CD4-positive, alpha-beta T cell treated with Interleukin-6 at 100 ng/mL for 8 hours (primary cell): ENCODE results near the gene SNX5.

Experiments used
- DNase-seq: peaks from one replicate; pipeline ENCODE4 v3.0.0-alpha.2; 2020; ENCODE audit warnings: mixed read lengths, low spot score

The SNX5 gene

DNA sequence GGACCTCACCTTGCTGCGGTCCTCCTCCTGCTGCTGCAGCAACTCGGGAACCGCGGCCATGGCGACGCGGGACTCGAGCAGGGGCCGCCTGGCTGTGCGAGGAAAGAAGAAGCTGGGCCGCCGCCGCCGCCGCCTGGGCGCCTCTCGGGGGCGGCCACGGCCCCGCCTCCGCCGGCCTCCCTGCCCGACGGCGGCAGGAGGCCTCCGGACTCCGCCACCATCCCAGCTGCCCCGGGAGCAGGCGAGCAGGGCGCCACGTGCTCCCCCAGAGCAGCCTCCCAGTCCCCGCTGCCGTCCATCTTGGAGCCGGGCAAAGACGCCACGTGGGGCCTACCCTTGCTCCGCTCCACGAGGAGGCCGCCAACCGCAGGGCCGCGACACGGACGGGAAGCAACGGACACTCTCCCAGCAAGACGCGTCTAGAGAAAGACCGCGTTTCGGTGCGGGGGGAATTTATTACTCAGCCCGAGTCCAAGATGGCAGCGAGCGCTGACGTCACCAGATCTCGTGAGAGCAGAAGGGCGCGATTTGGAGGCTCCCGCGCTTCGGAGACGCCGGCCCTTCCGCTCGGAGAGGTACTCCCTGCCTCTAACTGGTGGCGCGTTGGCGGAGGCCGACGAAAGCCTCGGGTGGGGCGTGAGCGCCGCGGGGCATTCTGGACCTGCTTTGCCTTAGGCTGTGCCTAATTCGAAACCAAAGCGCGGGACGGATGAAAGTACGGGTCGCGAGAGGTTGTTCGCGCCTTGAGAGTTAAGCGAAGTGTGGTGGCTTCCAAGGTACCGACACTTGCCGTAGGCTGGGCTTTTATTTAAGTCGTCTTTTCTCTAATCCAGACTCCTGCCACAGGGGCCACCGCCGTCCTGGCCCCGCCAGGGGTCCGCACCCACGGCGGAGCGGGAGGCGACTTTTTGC is at the start of gene SNX5, which contains the start of gene MGME1:
SNX5 (minus strand) TSS at position 429 of the 912 bp plus-strand sequence; CDS start at position 60, 369 bp downstream.
MGME1 (plus strand) TSS at position 653 of the 912 bp plus-strand sequence. CDS start 842 bp downstream, outside the sequence.
- DNase-seq = peak; percentile 99

DNA sequence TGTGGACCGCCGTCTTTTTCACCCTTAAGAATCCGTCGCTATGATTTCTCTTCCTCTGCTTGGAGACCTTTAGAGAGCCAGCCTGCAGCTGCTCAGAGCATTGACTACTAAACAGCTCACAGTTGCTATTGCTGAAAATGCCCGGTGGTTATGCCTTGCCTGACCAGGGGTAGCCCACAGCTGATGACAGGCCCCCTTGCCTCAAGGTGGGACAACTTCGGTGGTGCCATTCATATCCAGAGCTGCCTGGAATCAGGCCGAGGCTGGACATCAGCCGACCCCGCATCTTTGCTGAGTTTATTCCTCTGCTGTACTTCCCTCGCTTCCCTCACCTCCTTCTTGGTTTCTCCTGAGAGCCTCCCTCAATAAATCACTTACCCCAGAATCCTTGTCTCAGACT is 49.5 kb upstream of the SNX5 start:
- no peak for DNase-seq

DNA sequence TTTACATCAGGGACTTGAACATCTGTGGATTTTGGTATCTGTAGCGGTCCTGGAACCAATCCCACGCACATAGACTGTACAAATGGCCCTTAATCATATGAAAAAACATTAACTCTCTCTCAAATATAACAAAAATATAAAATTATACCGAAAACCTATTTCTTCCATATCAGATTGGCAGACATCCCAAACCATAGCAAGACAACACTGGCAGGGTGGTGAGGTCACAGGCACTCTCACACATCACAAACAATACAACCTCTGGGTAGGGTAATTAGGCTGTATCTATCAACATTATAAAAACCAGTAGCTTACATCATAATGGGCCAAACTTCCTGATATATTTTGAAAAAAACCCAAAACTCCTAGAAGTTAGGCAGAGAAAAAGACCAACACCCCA is 48.2 kb upstream of the SNX5 start:
- DNase-seq = no peak

DNA sequence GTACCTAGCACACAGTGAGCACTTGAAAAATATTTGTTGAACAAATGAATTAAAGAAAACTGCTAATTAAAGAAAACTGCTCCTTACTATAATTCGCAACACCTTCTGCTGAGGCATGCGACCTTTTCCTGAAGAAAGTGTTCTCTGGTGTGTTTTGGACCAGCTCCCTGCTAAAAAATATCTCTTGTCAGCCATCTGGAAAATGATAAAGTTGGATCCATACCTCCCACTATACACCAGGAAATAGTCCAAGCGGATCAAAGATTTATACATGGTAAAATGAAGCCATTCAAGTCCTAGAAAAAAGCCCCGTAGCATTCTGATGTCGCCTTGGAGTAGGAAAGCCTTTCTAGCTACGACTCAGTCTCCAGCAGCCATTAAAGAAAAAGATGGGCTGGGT is 45.8 kb upstream of the SNX5 start:
- DNase-seq = no peak

DNA sequence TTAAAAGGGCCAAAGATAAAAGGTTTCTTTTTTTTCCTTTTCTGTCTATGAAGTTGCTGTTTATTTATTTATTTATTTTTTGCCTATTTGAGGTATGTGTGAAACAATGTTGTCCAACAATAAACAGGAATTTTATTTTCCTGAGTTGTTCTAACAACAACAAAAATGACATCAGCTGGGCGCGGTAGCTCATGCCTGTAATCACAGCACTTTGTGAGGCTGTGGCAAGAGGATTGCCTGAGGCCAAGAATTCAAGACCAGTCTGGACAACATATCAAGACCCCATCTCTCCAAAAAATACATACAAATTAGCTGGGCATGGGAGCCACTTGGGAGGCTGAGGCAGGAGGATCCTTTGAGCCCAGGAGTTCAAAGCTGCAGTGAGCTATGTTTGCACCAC is 44.3 kb upstream of the SNX5 start:
- DNase-seq = no peak

DNA sequence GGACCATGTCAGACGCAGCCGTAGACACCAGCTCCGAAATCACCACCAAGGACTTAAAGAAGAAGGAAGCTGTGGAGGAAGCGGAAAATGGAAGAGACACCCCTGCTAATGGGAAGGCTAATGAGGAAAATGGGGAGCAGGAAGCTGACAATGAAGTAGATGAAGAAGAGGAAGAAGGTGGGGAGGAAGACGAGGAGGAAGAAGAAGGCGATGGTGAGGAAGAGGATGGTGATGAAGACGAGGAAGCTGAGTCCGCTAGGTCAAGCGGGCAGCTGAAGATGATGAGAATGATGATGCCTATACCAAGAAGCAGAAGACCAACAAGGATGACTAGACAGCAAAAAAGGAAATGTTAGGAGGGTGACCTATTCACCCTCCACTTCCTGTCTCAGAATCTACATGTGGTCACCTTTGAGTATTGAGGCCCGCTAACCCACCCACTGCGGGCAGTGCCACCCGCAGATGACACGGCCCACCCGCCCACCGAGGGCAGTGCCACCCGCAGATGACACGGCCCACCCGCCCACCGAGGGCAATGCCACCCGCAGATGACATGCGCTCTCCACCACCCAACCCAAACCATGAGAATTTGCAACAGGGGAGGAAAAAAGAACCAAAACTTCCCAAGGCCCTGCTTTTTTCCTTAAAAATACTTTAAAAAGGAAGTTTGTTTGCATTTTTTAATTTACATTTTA is 43.5 kb upstream of the SNX5 start:
- no peak for DNase-seq

DNA sequence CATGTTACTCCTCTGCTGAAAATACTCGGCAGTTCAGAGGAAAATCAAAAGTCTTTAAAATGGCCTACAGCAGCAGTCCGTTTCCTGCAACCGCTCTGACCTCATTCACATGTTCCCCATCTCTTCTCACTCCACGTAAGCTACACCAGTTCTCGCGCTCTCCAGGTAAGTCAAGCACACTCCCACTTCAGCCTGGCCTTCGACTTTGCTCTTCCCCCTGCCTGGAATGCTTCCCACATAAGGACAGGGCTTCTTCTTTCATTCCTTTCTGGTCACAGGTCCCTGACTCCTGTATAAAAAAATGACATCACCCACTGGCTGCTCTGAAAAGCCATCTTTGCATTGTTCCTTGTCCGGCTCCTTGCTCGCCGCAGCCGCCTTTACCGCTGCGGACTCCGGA is 42.9 kb upstream of the SNX5 start:
- DNase-seq = no peak

DNA sequence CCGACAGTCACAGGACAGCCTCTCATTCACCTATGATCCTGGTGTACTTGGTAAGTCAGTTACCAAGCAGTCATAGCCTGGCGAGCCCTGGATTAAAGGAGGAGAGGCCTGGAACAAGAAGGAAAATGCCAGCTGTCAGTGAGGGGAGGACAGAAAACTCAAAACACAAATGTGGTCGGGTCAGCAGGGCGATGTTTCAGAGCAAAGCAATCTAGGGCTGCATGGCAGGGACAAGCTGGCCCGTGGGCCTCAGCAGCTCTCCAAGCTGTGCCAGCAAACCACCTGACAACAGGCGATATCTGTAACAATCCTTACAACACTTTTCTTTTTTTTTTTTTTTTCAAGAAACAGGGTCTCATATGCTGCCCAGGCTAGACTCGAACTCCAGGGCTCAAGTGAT is 40.5 kb upstream of the SNX5 start:
- DNase-seq = no peak

DNA sequence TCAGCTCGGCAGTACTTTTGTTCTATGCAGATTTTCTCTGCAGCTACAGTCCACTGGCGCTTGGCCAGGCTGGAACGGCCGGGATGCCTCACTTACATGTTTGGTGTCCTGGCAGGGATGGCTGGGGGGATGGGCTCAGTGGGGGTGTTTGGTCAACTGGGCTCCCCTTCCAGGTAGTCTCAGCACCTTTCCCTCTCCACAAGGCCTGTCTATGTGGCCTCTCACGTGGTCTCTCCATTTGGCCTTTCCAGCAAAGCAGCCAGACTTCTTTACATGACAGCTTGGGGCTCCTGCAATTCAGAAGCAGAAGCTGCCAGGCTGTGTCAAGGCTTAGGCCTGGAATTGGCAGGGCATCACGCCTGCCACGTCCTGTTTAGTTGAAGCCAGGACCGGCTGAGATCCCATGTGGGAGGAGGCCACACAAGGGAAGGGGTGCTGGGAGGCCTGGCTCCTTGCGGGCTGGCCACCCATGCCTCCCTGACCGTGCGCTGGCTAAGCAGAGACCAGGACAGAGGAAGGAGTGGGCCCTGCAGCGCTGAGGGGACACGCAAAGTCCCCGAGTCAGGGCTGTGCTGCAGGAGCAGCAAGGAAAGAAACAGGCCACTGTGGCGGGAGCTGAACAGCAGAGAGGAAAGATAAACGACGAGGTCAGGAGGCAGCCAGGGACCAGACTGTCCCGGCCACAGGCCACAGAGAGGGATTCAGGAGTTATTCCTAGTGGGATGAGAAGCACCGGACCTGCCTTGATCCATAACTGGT is 39.1 kb upstream of the SNX5 start:
- DNase-seq = no peak

DNA sequence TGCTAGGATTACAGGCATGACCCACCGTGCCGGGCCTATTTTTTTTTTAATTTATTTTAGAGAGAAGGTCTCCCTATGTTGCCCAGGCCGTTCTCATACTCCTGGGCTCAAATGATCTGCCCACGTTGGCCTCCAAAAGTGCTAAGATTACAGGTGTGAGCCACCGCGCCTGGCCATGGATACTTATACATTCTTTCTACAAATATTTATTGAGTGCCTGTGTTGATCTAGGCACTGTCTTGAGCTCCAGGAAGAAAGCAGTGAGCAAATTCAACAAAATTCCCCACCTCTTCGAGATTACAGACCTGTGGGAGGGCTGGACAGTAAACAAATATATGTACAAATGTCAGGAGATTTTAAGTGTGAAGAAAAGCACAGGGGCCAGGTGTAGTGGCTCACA is 38.1 kb upstream of the SNX5 start:
- DNase-seq = no peak

DNA sequence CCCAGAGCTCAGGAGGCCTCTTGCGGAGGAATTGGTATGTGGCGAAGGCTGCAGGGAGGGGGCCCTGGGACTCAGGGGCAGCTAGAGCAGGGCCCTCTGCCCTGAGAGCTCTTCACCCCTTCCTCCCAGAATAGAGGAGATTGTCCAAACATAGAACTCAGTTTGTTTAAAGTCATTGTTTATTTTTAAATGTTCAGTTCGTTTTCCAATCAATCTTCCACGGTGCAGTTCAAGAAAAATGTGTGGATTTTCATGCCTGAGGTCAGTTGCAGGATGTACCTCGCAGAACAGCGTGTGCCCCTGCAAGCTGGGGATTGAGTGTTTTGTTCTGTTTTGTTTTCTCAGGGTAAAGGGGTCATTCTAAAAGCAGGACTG is 37.4 kb upstream of the SNX5 start:
- DNase-seq = no peak

DNA sequence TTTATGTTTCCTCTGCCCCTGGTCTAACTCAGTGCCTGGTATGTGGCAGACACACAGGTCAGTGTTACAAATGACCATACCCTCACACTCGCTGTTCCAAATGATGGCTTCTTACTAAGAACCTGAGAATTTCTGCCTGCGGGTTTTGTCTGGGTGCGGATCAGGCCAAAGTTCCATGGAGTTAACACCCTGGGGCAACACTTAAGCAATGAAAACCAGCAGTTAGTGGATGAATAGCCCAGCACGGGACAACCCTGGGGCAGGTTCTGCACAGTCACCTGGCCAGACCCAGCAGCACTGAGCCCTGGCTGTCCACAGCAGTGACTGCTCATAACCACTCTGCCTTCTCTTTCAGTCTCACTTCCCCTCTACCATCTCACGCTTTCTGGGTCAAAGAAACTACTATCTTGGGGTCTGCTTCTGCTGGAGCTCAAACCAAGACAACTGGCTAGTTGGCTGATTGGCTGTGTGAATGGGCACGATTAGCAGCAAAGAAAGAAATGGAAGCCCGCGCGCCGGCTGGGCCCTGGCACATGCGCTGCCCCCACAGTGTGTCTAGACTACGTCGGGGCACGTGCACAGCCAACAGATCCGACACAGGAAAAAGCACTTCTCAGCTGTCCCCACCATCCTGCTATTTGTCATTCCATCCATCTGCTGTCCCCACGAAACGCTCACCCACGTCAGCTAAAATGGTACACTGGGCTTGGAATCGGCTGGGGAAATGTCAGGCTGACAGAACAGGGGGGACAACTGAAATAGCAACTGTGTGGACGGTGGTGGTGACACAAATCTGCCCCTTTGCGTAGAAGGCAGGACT is 36.8 kb upstream of the SNX5 start:
- no peak for DNase-seq

DNA sequence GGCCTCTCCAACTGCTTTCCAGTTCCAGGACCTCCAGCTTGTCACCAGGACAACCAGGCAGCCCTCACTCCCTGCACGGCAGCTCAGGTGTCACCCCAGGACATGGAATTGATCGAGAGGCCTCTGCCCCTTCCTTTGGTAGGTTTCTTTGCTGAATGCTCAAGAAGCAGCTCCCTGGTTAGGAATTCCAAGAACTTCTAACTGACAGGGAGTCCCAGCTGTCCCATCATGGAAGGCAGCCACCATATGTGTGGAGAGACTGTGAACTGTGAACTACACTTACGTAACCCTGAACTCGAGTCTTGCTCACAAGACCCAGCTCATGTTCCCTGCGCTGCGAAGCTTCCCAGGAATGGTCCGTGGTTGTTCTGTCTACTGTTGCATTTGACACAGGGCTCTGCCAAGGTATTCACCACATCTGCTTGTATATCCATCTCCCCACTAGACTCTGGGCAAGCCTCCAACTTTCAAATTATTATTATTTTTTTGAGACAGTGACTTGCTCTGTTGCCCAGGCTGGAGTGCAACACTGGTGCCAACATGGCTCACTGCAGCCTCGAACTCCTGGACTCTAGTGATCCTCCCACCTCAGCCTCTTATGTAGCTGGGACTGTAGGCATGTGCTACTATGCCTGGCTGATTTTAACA is 35.9 kb upstream of the SNX5 start:
- no peak for DNase-seq

DNA sequence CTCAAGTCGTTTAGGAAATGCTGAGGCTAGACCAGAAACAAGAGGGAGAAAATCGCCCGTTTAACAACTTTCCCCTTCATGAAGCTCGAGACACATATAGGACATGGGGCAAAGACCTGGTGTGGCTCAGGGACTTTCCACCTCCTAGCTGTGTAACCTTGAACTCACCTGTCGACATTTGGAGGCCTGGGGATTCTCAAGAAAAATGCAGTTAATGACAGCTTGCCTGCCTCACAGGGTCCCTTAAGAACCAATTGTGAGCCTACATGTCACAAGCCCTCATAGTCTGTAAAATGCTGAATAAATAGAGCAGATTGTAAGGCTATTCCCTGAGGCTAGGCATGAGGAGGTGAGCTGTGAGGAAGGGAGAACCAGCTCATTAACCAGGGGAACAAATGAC is 35.3 kb upstream of the SNX5 start:
- no peak for DNase-seq

DNA sequence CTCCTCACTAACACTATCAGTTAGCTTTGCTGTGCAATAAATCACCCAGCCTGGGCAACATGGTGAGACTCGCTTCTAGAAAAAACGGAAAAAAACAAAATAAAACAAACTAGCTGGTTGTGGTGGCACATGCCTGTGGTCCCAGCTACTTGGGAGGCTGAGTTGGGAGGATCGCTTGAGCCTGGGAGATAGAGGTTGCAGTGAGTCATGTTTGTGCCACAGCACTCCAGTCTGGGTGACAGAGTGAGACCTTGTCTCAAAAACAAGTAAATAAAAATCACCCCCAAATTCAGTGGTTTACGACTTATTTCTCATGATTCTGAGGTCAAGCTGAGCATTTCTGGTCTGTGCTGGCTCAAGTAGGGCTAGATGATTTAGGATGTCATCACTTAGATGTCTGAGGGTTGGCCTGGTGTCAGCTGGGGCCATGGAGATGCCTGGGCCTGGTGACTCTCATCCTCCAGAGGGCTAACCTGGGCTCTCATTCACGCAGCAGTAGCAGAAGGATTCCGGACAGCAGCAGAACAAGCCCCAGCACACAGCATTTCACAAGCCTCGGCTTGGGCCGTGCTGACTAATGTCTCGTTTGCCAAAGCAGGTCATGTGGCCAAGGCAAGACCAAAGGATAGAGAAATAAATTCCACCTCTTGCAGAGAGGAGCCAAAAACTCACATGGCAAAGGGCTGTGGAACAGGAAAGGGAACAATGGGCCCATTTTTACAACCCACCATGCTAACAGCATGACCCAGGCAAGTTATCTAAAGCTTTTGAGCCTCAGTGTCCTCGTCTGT is 32.7 kb upstream of the SNX5 start:
- no peak for DNase-seq

DNA sequence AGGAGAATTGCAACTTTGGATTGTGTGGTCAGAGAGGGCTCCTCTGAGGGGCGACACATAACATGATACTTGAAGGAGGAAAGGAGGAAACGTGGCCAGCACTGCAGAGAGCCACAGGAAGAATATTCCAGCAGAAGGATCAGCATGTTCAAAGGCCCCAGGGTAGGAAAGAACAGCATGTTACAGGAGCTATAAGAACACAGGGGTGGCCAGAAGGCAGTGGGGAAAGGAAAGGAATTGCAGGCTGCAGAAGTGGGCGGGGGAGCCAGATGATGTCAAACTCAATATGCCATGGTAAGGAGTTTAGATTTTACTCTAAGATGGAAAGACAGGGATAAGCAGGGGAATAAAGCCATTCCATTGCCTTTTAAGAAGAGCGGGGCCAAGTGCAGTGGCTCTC is 31.0 kb upstream of the SNX5 start:
- DNase-seq = no peak

DNA sequence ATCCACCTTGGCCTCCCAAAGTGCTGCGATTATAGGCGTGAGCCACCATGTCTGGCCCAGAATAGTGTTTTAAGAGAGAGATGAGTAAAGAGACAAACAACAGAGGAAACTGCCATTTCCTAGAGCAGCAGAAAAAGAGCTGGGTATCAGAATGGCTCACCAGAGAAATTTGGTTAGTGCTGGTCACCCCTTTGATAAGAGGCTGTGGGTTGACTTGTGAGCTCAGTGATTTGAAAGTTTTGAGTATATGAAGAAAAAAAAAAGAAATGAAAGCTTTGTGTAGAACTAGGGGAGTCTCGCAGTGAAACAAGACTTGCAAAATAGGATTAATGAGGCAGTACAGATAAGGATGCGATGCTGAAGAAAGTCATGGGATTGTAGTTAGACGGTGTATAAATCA is 29.9 kb upstream of the SNX5 start:
- no peak for DNase-seq

DNA sequence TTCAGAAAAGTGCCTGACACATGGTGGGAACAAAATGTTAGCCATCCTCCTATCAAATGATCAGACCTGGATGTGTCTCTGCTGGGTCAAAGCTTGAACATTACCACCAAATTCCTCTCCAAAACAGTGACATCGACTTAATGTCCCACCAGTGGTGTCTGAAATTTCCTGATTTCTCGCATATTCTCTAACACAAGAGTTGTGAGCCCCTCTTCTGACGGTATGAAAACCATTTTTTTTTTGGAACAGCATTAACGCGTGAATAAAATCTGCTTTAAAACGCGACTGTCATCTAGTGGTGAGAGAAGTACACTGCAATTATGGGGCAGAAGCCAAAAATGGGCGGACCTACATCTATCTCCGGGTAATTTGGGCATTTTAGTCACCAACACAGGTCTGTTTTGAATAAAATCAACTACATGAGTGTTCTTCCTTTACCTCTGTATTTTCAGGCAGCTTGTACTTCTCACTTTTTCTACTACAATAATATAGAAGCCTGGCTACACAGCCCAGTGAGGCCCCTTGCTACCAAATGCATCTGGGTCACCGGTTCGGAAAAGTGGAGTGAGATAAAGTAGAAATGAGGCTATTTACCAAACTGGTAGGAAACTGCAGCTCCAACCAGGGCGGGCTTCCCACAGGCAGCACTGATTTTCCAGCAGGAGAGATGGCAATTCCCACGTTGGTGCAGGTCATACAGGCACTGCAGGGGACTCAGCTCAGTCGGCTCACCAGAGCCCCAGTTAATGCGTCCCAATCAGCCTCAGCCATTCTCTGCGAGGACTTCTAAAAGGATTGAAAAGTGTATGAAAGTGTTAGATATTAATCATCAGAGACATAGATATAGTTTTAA is 27.6 kb upstream of the SNX5 start:
- peak; percentile 54 for DNase-seq

DNA sequence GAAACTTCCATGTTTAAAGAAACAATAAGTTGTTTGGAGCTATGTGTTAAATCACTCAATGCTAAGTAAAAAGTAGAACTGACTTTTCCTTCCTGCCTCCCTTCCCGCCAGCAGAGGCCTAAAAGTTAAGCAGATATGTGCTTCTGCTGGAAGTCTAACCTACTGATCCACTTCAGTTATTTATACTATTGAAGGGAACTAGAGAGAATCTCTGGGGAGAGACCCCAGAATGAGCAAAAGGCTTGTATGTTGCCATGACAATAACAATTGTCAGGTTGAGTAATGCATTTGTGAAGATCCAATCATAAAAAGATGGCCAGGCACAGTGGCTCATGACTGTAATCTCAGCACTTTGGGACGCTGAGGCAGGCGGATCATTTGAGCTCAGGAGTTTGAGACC is 25.0 kb upstream of the SNX5 start:
- DNase-seq = no peak
